GM12878 (cell line): ENCODE measurements around the gene POLD4.

ENCODE experiments used
- CTCF ChIP-seq, 3 experiments: IDR thresholded peaks in 2 of 3; conservative IDR thresholded peaks in 1 of 3; 2 replicates each; pipeline ENCODE4 v1.5.1; 2011; ENCODE audit warnings: low read depth in 3 of 3, low read length in 3 of 3, mild to moderate bottlenecking in 3 of 3, control low read depth in 2 of 3, moderate library complexity in 2 of 3, inconsistent platforms in 1 of 3, mixed read lengths in 1 of 3; ENCODE audit not compliant: control insufficient read depth in 2 of 3, insufficient read depth in 1 of 3; ENCODE audit errors: extremely low read depth in 1 of 3
- MYC ChIP-seq: IDR thresholded peaks from 2 replicates; pipeline ENCODE4 v1.6.1; 2011; ENCODE audit warnings: mild to moderate bottlenecking, low read length, moderate library complexity, inconsistent platforms; ENCODE audit not compliant: insufficient read depth, insufficient replicate concordance, insufficient read length, severe bottlenecking
- NRF1 ChIP-seq: conservative IDR thresholded peaks from 2 replicates; pipeline ENCODE4 v1.6.1; 2011; ENCODE audit warnings: mild to moderate bottlenecking, low read depth, low read length, improper control_type of control experiment
- PBX3 ChIP-seq: IDR thresholded peaks from 2 replicates; pipeline ENCODE4 v1.6.1; 2011; ENCODE audit warnings: mild to moderate bottlenecking, low read depth, low read length, moderate library complexity; ENCODE audit not compliant: insufficient replicate concordance
- POLR2A ChIP-seq: IDR thresholded peaks from 2 replicates; pipeline ENCODE4 v1.6.1; 2011; ENCODE audit warnings: low read depth, mild to moderate bottlenecking, low read length
- TARDBP ChIP-seq: IDR thresholded peaks from 2 replicates; pipeline ENCODE4 v1.6.1; 2016; ENCODE audit warnings: borderline replicate concordance

- TF ChIP-seq TARDBP (0 out of 2 replicates have a peak, but pooled peaks have one; percentile 30), MYC (no peak), PBX3 (no peak), POLR2A (peak; percentile 97), NRF1 (no peak), CTCF (IDR thresholded peaks at IDR 0.05 in 2 of 3, conservative IDR thresholded peaks at IDR 0.05 in 1 of 3; ENCODE audit: control insufficient read depth in 2 of 3, extremely low read depth in 1 of 3, insufficient read depth in 1 of 3, low read depth in 3 of 3, low read length in 3 of 3) (no peak)
These were observed at the start of gene POLD4 for GRCh38 chr11:67353317-67354074.
